ENCODE data around the gene RASL11B.

RASL11B gene

GRCh38 chr4:52911684-52912294 lies 49.7 kb downstream of the RASL11B start:
- in situ Hi-C loops (cut with HindIII; ENCODE audit: low sequenced_read_pairs), result no loop called here

GRCh38 chr4:52912608-52913007 lies 50.5 kb downstream of the RASL11B start:
- in situ Hi-C loops (cut with HindIII; ENCODE audit: low sequenced_read_pairs), result no loop called here

- in situ Hi-C loops (cut with HindIII; ENCODE audit: low sequenced_read_pairs), result no loop called here
Observed at GRCh38 chr4:52914051-52914605, 52.0 kb downstream of the RASL11B start.

GRCh38 chr4:52915191-52915590 lies 53.1 kb downstream of the RASL11B start:
- in situ Hi-C loops (cut with HindIII; ENCODE audit: low sequenced_read_pairs), result no loop called here

- in situ Hi-C loops (cut with HindIII; ENCODE audit: low sequenced_read_pairs), result no loop called here
Observed at GRCh38 chr4:52915730-52916300, 53.7 kb downstream of the RASL11B start.
